ENCODE data around the gene DNASE1L3.

The DNASE1L3 gene

DNA sequence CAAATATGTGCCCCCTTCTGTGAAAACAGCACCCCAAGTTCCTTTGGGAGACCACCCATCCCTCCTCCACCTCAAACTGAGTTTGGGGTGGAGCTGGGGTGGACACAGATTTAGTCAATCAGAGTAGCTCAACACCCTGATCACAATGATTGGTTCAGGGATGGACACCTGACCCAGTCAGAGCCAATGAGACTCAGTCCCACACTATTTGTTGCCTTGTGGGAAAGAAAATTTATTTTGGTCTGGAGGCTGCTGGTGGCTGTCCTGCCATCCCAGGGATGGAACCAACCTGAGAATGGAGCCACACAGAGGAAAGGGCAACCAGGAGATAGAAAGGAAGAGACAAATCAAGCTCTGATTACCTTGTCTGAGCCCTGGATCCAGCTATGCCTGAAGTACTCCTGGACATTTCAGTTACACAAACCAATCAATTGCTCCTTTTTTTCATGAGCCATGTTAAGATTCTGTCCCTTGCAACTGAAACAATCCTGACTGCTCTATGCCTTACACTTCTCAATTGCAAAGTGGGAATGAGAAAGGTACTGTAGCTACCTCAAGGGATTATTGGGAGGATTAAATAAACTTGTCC lies 10.6 kb downstream of the DNASE1L3 start:
- H3K4me3 ChIP-seq (ENCODE audit: low read depth, low read length) = no peak overlapping the region
- DNase-seq (ENCODE audit: low read depth, low spot score) = no peak
- TF ChIP-seq, protein P1, sequence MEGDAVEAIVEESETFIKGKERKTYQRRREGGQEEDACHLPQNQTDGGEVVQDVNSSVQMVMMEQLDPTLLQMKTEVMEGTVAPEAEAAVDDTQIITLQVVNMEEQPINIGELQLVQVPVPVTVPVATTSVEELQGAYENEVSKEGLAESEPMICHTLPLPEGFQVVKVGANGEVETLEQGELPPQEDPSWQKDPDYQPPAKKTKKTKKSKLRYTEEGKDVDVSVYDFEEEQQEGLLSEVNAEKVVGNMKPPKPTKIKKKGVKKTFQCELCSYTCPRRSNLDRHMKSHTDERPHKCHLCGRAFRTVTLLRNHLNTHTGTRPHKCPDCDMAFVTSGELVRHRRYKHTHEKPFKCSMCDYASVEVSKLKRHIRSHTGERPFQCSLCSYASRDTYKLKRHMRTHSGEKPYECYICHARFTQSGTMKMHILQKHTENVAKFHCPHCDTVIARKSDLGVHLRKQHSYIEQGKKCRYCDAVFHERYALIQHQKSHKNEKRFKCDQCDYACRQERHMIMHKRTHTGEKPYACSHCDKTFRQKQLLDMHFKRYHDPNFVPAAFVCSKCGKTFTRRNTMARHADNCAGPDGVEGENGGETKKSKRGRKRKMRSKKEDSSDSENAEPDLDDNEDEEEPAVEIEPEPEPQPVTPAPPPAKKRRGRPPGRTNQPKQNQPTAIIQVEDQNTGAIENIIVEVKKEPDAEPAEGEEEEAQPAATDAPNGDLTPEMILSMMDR (IDR thresholded peaks at IDR 0.05; ENCODE audit: insufficient read depth, low read length, missing control alignments) = no peak
- POLR2A ChIA-PET = no interaction called here
- CTCF ChIA-PET = interaction anchor here (0.7 to 5.2 kb wide), 10 partner anchors 8 to 106 kb away, joined by 3 to 30 read pairs (median 4); partner anchors contain the start of genes HTD2 and RPP14

DNA sequence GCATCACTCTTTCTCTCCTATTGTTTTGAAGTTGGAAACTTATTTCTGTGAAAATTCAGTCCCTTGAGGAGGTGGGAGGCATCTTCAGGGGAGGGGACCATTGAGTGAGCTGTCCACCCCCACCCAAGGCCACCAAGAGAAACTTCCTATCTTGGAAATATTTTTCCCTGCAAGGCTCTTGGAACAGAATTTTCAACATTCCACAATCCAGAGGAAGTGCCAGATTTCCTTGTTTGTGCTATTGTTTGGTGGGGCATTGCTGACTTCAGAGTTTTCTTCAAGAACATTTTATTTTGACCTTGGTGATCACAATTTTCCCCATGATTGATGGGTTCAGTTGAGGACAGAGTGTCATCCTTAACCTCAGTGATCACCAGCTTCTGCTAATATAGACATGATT lies 12.0 kb downstream of the DNASE1L3 start:
- no peak for DNase-seq (ENCODE audit: low read depth, low spot score)
- no peak overlapping the region for H3K4me3 ChIP-seq (ENCODE audit: low read depth, low read length)
- ChIA-PET CTCF (interaction anchor here (0.9 to 5.2 kb wide), 5 partner anchors 9 to 108 kb away, joined by 3 to 30 read pairs (median 9); partner anchors contain the start of genes HTD2 and RPP14), POLR2A (no interaction called here)
- TF ChIP-seq, protein P1 (IDR thresholded peaks at IDR 0.05; ENCODE audit: insufficient read depth, low read length, missing control alignments) = no peak

DNA sequence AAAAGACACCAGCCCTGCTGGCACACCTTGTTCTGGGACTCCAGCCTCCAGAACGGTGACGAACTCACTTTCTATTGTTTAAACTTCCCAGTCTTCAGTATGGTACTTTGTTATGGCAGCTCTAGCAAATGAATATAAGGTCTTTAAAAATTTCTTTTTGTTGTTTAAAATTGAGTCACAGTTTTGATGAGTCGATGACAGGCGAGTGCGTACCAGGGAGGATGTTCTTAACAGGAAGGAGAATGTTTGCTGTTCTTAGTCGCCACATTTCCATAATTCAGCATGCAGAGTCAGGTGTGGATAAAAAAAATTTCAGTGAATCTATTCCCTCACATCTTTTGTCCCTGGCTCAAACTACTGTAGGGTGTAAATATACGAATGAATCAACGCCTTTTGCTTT lies 12.4 kb downstream of the DNASE1L3 start:
- POLR2A ChIA-PET = no interaction called here

DNA sequence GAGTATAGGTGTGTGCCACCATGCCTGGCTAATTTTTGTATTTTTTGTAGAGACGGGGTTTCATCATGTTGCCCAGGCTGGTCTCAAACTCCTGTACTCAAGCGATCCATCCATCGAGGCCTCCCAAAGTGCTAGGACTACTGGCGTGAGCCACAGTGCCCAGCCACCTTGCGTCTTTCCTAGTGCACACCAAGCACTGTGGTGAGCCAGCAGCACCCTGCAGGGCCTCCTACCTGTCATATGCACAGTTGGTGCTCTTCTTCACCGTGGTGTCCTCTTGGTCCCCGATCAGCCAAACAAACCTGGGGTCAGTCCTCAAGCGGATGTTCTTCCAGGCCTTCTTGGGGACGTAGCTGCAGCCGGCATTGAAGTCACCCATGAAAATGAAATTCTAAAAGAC lies 13.2 kb downstream of the DNASE1L3 start:
- POLR2A ChIA-PET = no interaction called here
- DNase-seq (ENCODE audit: low read depth, low spot score) = no peak
- TF ChIP-seq, protein P1 (IDR thresholded peaks at IDR 0.05; ENCODE audit: insufficient read depth, low read length, missing control alignments) = no peak
- no peak overlapping the region for H3K4me3 ChIP-seq (ENCODE audit: low read depth, low read length)
- CTCF ChIA-PET = interaction anchor here (1.2 to 2.3 kb wide), 8 partner anchors 10 to 109 kb away, joined by 3 to 25 read pairs (median 8); partner anchors contain the start of genes HTD2 and RPP14

More for the DNA sequence above, 12.4 kb downstream of the DNASE1L3 start:
- no peak overlapping the region for H3K4me3 ChIP-seq (ENCODE audit: low read depth, low read length)
- no peak for DNase-seq (ENCODE audit: low read depth, low spot score)
- CTCF ChIA-PET = interaction anchor here (0.9 to 4.7 kb wide), 2 partner anchors 10 to 108 kb away, joined by 4 to 25 read pairs; partner anchors contain the start of genes HTD2 and RPP14
- TF ChIP-seq, protein P1 (IDR thresholded peaks at IDR 0.05; ENCODE audit: insufficient read depth, low read length, missing control alignments) = no peak

DNA sequence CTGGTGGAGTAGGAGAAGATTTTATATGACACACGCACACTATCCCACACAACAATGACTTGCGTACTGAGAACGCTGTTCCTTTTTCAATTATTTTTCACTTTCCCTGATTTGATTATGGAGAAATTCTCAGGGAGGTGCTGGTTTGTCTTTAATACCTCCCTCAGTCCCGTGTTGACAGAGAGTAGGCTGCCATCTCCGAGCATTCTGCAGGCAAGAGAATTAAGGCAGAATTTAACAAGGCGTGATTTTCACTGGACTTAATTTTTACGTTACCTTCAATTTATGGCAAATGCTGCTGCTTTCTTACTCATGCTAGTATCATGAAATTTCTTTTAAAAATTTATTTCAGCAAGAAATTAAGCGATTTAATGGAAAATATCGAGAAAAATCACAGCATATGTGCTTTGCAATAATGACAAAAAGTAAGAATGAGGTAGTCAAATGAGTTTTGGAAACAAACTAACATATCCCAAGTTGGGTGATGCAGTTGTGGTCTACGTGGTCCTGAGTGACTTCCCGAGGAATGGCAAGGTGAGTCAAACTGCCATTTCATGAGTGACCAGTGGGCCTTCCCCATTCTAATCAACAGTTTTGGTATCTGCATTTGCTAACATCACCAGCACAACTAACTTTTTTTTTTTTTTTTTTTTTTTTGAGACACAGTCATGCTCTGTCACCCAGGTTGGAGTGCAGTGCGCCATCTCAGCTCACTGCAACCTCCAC lies 16.9 kb downstream of the DNASE1L3 start:
- TF ChIP-seq, protein P1 (IDR thresholded peaks at IDR 0.05; ENCODE audit: insufficient read depth, low read length, missing control alignments) = no peak
- POLR2A ChIA-PET = no interaction called here
- CTCF ChIA-PET = interaction anchor here (1.0 to 25.5 kb wide), 4 partner anchors 9 to 107 kb away, joined by 3 to 1062 read pairs (median 170); partner anchors contain the start of genes DNASE1L3, HTD2 and RPP14
- no peak for DNase-seq (ENCODE audit: low read depth, low spot score)
- no peak overlapping the region for H3K4me3 ChIP-seq (ENCODE audit: low read depth, low read length)

DNA sequence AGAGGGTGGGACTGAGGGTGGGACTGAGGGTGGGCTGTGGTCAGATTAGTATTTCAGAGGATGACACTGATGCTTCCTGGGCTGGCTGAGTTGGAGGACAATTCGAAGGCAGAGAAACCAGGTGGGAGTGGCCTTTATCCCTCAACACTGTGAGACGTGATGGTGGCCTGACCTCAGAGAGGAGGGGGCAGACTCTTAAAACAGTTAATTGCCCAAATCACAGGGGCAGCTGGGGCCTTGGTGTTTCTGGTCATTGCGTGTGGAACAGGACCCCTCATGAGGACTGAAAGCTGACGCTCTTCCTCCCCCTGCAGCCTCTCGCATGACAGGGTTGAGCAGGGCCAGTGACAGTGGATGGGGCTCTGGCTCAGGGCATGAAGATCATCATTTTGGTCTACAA lies 18.7 kb downstream of the DNASE1L3 start:
- POLR2A ChIA-PET = no interaction called here
- CTCF ChIA-PET = interaction anchor here (1.8 to 25.5 kb wide), 4 partner anchors 9 to 108 kb away, joined by 4 to 1062 read pairs (median 170); partner anchors contain the start of genes DNASE1L3, HTD2 and RPP14
- DNase-seq (ENCODE audit: low read depth, low spot score) = no peak
- no peak overlapping the region for H3K4me3 ChIP-seq (ENCODE audit: low read depth, low read length)
- TF ChIP-seq, protein P1 (IDR thresholded peaks at IDR 0.05; ENCODE audit: insufficient read depth, low read length, missing control alignments) = no peak

Measured in AG04449 (cell line).